Measurements from ENCODE around the gene ARTN. TPM values are rescaled to one million over a fixed set of nuclear protein-coding genes. Genes with fewer than 3 reads are reported as not detected.

ARTN gene
- total and polyA plus RNA-seq, 9 of the 15 experiments (the other 6 are each of a cell fraction or from before 2014, with no cell fraction given), result 0.06 to 0.38 TPM; not detected in 7

DNA sequence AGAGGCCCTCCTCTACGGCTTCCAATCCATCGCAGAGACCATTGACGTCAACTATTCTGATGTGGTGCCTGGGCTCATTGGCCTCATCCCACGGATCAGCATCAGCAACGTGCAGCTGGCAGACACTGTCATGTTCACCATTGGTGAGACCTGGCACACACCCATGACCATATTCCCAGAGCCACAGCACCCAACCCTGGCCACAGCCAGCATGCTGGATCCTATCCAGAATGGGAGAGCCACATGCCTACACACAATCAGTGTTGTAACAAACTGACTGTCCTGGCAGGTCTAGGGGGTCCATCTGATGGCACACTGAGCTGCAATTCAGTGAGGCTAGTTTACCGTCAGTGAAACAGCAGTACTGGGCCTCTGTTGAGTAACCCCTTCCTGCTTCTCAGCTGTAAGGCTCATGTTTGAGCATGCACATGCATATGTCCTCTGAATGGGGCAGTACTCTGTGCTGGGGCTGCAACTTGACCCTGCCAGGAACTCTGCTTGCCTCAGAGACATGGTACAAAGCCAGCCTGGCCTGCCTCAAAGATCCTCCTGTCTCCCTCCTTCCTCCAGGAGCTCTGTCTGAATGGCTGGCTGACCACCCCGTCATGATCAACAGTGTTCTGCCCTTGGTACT is 23.9 kb downstream of the ARTN start (continued):
- TF ChIP-seq NELFE (IDR thresholded peaks at IDR 0.05; ENCODE audit: insufficient read depth, insufficient read length), result no peak
- TF ChIP-seq PURB (CRISPR knock-in tag; IDR thresholded peaks at IDR 0.05; ENCODE audit: low read depth), result no peak
- 0 out of 4 replicates have a peak, but pooled peaks of 1 of the 2 experiments have one; percentile 29 for TF ChIP-seq FOXA3 (CRISPR knock-in tag; conservative IDR thresholded peaks at IDR 0.05 in 1 of 2, IDR thresholded peaks at IDR 0.05 in 1 of 2)
- no peak for TF ChIP-seq JUNB (CRISPR knock-in tag; conservative IDR thresholded peaks at IDR 0.05)
- no peak for TF ChIP-seq GATAD2B (IDR thresholded peaks at IDR 0.05; ENCODE audit: borderline replicate concordance)
- TF ChIP-seq SP1 (CRISPR knock-in tag; IDR thresholded peaks at IDR 0.05), result no peak
- peak; percentile 10; the same call in 1 of the 2 replicates for TF ChIP-seq CEBPG (CRISPR knock-in tag; IDR thresholded peaks at IDR 0.05)
- TF ChIP-seq CEBPG (tag; conservative IDR thresholded peaks at IDR 0.05 in 1 of 2, IDR thresholded peaks at IDR 0.05 in 1 of 2), result no peak
- TF ChIP-seq, protein P1, sequence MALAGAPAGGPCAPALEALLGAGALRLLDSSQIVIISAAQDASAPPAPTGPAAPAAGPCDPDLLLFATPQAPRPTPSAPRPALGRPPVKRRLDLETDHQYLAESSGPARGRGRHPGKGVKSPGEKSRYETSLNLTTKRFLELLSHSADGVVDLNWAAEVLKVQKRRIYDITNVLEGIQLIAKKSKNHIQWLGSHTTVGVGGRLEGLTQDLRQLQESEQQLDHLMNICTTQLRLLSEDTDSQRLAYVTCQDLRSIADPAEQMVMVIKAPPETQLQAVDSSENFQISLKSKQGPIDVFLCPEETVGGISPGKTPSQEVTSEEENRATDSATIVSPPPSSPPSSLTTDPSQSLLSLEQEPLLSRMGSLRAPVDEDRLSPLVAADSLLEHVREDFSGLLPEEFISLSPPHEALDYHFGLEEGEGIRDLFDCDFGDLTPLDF (CRISPR knock-in tag; IDR thresholded peaks at IDR 0.05), result no peak
- TF ChIP-seq SMAD4 (CRISPR knock-in tag; conservative IDR thresholded peaks at IDR 0.05), result no peak
- TF ChIP-seq, protein P2, sequence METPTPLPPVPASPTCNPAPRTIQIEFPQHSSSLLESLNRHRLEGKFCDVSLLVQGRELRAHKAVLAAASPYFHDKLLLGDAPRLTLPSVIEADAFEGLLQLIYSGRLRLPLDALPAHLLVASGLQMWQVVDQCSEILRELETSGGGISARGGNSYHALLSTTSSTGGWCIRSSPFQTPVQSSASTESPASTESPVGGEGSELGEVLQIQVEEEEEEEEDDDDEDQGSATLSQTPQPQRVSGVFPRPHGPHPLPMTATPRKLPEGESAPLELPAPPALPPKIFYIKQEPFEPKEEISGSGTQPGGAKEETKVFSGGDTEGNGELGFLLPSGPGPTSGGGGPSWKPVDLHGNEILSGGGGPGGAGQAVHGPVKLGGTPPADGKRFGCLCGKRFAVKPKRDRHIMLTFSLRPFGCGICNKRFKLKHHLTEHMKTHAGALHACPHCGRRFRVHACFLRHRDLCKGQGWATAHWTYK (CRISPR knock-in tag; IDR thresholded peaks at IDR 0.05), result no peak
- TF ChIP-seq, protein P3, sequence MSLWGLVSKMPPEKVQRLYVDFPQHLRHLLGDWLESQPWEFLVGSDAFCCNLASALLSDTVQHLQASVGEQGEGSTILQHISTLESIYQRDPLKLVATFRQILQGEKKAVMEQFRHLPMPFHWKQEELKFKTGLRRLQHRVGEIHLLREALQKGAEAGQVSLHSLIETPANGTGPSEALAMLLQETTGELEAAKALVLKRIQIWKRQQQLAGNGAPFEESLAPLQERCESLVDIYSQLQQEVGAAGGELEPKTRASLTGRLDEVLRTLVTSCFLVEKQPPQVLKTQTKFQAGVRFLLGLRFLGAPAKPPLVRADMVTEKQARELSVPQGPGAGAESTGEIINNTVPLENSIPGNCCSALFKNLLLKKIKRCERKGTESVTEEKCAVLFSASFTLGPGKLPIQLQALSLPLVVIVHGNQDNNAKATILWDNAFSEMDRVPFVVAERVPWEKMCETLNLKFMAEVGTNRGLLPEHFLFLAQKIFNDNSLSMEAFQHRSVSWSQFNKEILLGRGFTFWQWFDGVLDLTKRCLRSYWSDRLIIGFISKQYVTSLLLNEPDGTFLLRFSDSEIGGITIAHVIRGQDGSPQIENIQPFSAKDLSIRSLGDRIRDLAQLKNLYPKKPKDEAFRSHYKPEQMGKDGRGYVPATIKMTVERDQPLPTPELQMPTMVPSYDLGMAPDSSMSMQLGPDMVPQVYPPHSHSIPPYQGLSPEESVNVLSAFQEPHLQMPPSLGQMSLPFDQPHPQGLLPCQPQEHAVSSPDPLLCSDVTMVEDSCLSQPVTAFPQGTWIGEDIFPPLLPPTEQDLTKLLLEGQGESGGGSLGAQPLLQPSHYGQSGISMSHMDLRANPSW (CRISPR knock-in tag; IDR thresholded peaks at IDR 0.05), result no peak
- TF ChIP-seq ZKSCAN1 (IDR thresholded peaks at IDR 0.05; ENCODE audit: low read depth, low read length), result no peak

Data from K562 (cell line).